Activated CD8-positive, alpha-beta memory T cell treated with anti-CD3 and anti-CD28 coated beads, Interleukin-2, amount 10 ng/mL, durations not matched to agents 7 days and 5 days (primary cell): ENCODE results near the gene TLR1. TPM values are rescaled to one million over a fixed set of nuclear protein-coding genes. Genes with fewer than 3 reads are reported as not detected.

Experiments
- ATAC-seq: fragments of 150-1000 bp; cut with Tn5 transposase; one replicate; pipeline ENCODE4 v1.10.0; 2021; ENCODE audit warnings: moderate library complexity
- CTCF ChIA-PET: fragments of 350-600 bp; sonication (Branson Sonifier 250); formaldehyde crosslinking; loops from one replicate; lab custom pipeline; 2021; ENCODE audit warnings: antibody characterized with exemption; lab: Charles Lee
- DNase-seq: peaks from one replicate; pipeline ENCODE4 v3.0.0-alpha.2; 2020
- H3K27ac Mint-ChIP-seq: one replicate; pipeline ENCODE4 v1.8.0; 2021; ENCODE audit warnings: mild to moderate bottlenecking, mixed read lengths
- H3K27me3 Mint-ChIP-seq: one replicate; pipeline ENCODE4 v1.8.0; 2021; ENCODE audit warnings: mixed read lengths
- H3K36me3 Mint-ChIP-seq: one replicate; pipeline ENCODE4 v1.8.0; 2021; ENCODE audit warnings: mild to moderate bottlenecking, mixed read lengths
- H3K4me1 Mint-ChIP-seq: one replicate; pipeline ENCODE4 v1.8.0; 2021; ENCODE audit warnings: mixed read lengths
- H3K4me3 Mint-ChIP-seq: one replicate; pipeline ENCODE4 v1.8.0; 2021; ENCODE audit warnings: mild to moderate bottlenecking, moderate library complexity, mixed read lengths
- H3K9me3 Mint-ChIP-seq: one replicate; pipeline ENCODE4 v1.8.0; 2022; ENCODE audit warnings: low read depth, mixed read lengths
- total RNA-seq, 2 experiments: library from RNA; stranded (reverse); gene quantifications; one replicate each; pipeline ENCODE4 v1.2.3, GENCODE V29; 2021

The TLR1 gene
- total RNA-seq, 2 experiments from 2014 or later = 3.2 to 5.3 TPM

- Mint-ChIP-seq H3K9me3 (no peaks in the 10 kb centered on the region), H3K27ac (no peak overlapping the region), H3K27me3 (peaks cover 11% of the 10 kb centered on the region), H3K36me3 (no peaks in the 10 kb centered on the region), H3K4me1 (peaks cover 5% of the 10 kb centered on the region), H3K4me3 (no peak overlapping the region)
- CTCF ChIA-PET = interaction anchor here (0.7 to 6.3 kb wide), 29 partner anchors 10 to 581 kb away, joined by 3 to 58 read pairs (median 5); partner anchors contain the start of genes TLR1, TLR10 and TLR6
- no peak for DNase-seq
- no peak for ATAC-seq
These were observed 44.8 kb downstream of the TLR1 start for GRCh38 chr4:38759790-38760122.

GRCh38 chr4:38759113-38759789 is 45.3 kb downstream of the TLR1 start:
- H3K27ac Mint-ChIP-seq = no peak overlapping the region
- ATAC-seq = peak; percentile 69
- H3K4me1 Mint-ChIP-seq = peaks cover 5% of the 10 kb centered on the region
- no peaks in the 10 kb centered on the region for H3K36me3 Mint-ChIP-seq
- CTCF ChIA-PET = interaction anchor here (0.7 to 6.3 kb wide), 28 partner anchors 9 to 580 kb away, joined by 3 to 58 read pairs (median 6); partner anchors contain the start of genes TLR1, TLR10 and TLR6
- no peaks in the 10 kb centered on the region for H3K9me3 Mint-ChIP-seq
- H3K27me3 Mint-ChIP-seq = peaks cover 11% of the 10 kb centered on the region
- H3K4me3 Mint-ChIP-seq = no peak overlapping the region
- DNase-seq = peak; percentile 71

- DNase-seq (no peak), ATAC-seq (no peak)
- CTCF ChIA-PET = interaction anchor here (0.7 to 6.3 kb wide), 9 partner anchors 13 to 1076 kb away, joined by 3 to 58 read pairs (median 15); partner anchors contain the start of genes TLR1, TLR10 and TLR6
- Mint-ChIP-seq H3K4me1 (peaks cover 5% of the 10 kb centered on the region), H3K27ac (no peak overlapping the region), H3K9me3 (no peaks in the 10 kb centered on the region), H3K4me3 (no peak overlapping the region), H3K36me3 (no peaks in the 10 kb centered on the region), H3K27me3 (peaks cover 11% of the 10 kb centered on the region)
These were observed 46.5 kb downstream of the TLR1 start for GRCh38 chr4:38757945-38758600.

- Mint-ChIP-seq H3K27ac (no peak overlapping the region), H3K27me3 (peaks cover 13% of the 10 kb centered on the region), H3K9me3 (peaks cover 4% of the 10 kb centered on the region), H3K4me3 (no peak overlapping the region), H3K4me1 (peaks cover 13% of the 10 kb centered on the region), H3K36me3 (peaks cover 7% of the 10 kb centered on the region)
- DNase-seq (no peak), ATAC-seq (peak; percentile 35)
- CTCF ChIA-PET = no interaction called here
These were observed 51.4 kb downstream of the TLR1 start for GRCh38 chr4:38752941-38753806.

GRCh38 chr4:38752372-38752940 is 52.1 kb downstream of the TLR1 start:
- peaks cover 6% of the 10 kb centered on the region for H3K9me3 Mint-ChIP-seq
- H3K4me3 Mint-ChIP-seq = no peak overlapping the region
- peaks cover 13% of the 10 kb centered on the region for H3K27me3 Mint-ChIP-seq
- peak overlapping the region; percentile 33 for H3K27ac Mint-ChIP-seq
- CTCF ChIA-PET = no interaction called here
- H3K4me1 Mint-ChIP-seq = peaks cover 13% of the 10 kb centered on the region
- DNase-seq (no peak), ATAC-seq (peak; percentile 87)
- H3K36me3 Mint-ChIP-seq = peaks cover 9% of the 10 kb centered on the region

- Mint-ChIP-seq H3K9me3 (peaks cover 12% of the 10 kb centered on the region), H3K4me1 (peaks cover 13% of the 10 kb centered on the region), H3K27ac (no peak overlapping the region), H3K36me3 (peaks cover 16% of the 10 kb centered on the region), H3K4me3 (no peak overlapping the region), H3K27me3 (peaks cover 11% of the 10 kb centered on the region)
- ATAC-seq (no peak), DNase-seq (no peak)
- CTCF ChIA-PET = no interaction called here
These were observed 53.1 kb downstream of the TLR1 start for GRCh38 chr4:38751341-38752010.

- no peak for ATAC-seq
- Mint-ChIP-seq H3K4me3 (no peak overlapping the region), H3K36me3 (peaks cover 16% of the 10 kb centered on the region)
These were observed 55.3 kb downstream of the TLR1 start for GRCh38 chr4:38749336-38749735.

GRCh38 chr4:38747629-38748028 is 57.0 kb downstream of the TLR1 start:
- Mint-ChIP-seq H3K9me3 (peaks cover 12% of the 10 kb centered on the region), H3K36me3 (peaks cover 16% of the 10 kb centered on the region), H3K27ac (no peak overlapping the region), H3K4me1 (peaks cover 15% of the 10 kb centered on the region), H3K4me3 (no peak overlapping the region), H3K27me3 (peaks cover 13% of the 10 kb centered on the region)
- DNase-seq (no peak), ATAC-seq (no peak)
- CTCF ChIA-PET = interaction anchor here (1.3 kb wide), 1 partner anchor 12 kb away, joined by 4 read pairs; no protein-coding TSS in a partner anchor

More at GRCh38 chr4:38749336-38749735, 55.3 kb downstream of the TLR1 start:
- peaks cover 8% of the 10 kb centered on the region for H3K27me3 Mint-ChIP-seq
- CTCF ChIA-PET = interaction anchor here (2.1 kb wide), 1 partner anchor 10 kb away, joined by 6 read pairs; no protein-coding TSS in a partner anchor
- peaks cover 12% of the 10 kb centered on the region for H3K9me3 Mint-ChIP-seq
- H3K4me1 Mint-ChIP-seq = peaks cover 13% of the 10 kb centered on the region
- no peak for DNase-seq
- H3K27ac Mint-ChIP-seq = no peak overlapping the region

Other genes starting within 250 kb of the TLR1 start
- gene KLF3, start 140.6 kb downstream of the TLR1 start, total RNA-seq = 1 to 10 TPM; 2.6 to 3.5 TPM
- under 1 TPM in 1 of 2 experiments, not detected in 1; 0.09 TPM for gene TLR10, start 21.8 kb downstream of the TLR1 start, total RNA-seq
- gene TLR6, start 52.0 kb upstream of the TLR1 start, total RNA-seq = 1 to 10 TPM in 1 of 2 experiments, under 1 TPM in 1; 0.77 to 1.3 TPM
- gene FAM114A1, start 63.0 kb upstream of the TLR1 start, total RNA-seq = under 1 TPM in 1 of 2 experiments, not detected in 1; 0.40 TPM
- 10 to 100 TPM; 18.5 to 18.8 TPM for gene TMEM156, start 227.6 kb upstream of the TLR1 start, total RNA-seq